Activated naive CD4-positive, alpha-beta T cell treated with anti-CD3 and anti-CD28 coated beads, Interleukin-2, amount 10 ng/mL, durations not matched to agents 7 days and 5 days (primary cell): Measurements from ENCODE around the gene RIMS1.

Experiments
- CTCF ChIA-PET: fragments of 350-600 bp; sonication (Branson Sonifier 250); formaldehyde crosslinking; loops from one replicate; lab custom pipeline; 2021; ENCODE audit warnings: antibody characterized with exemption; lab: Charles Lee
- DNase-seq: peaks from one replicate; pipeline ENCODE4 v3.0.0-alpha.2; 2020
- H3K27ac Mint-ChIP-seq: one replicate; pipeline ENCODE4 v1.8.0; 2021; ENCODE audit warnings: mild to moderate bottlenecking, moderate library complexity, mixed read lengths
- H3K27me3 Mint-ChIP-seq: one replicate; pipeline ENCODE4 v1.8.0; 2021; ENCODE audit warnings: mild to moderate bottlenecking, mixed read lengths
- H3K36me3 Mint-ChIP-seq: one replicate; pipeline ENCODE4 v1.8.0; 2021; ENCODE audit warnings: mixed read lengths
- H3K4me1 Mint-ChIP-seq: one replicate; pipeline ENCODE4 v1.8.0; 2021; ENCODE audit warnings: mixed read lengths
- H3K4me3 Mint-ChIP-seq: one replicate; pipeline ENCODE4 v1.8.0; 2021; ENCODE audit warnings: mild to moderate bottlenecking, moderate library complexity, mixed read lengths
- H3K9me3 Mint-ChIP-seq: one replicate; pipeline ENCODE4 v1.8.0; 2021; ENCODE audit warnings: mixed read lengths

RIMS1 gene

GRCh38 chr6:72032086-72032485 lies 145.7 kb downstream of the RIMS1 start:
- Mint-ChIP-seq H3K36me3 (no peaks in the 10 kb centered on the region), H3K4me3 (no peak overlapping the region), H3K4me1 (no peaks in the 10 kb centered on the region), H3K9me3 (no peaks in the 10 kb centered on the region), H3K27me3 (no peaks in the 10 kb centered on the region), H3K27ac (no peak overlapping the region)
- DNase-seq = no peak
- CTCF ChIA-PET = no interaction called here

- no peak overlapping the region for H3K4me3 Mint-ChIP-seq
- no peaks in the 10 kb centered on the region for H3K9me3 Mint-ChIP-seq
- no peaks in the 10 kb centered on the region for H3K4me1 Mint-ChIP-seq
- CTCF ChIA-PET = no interaction called here
- H3K27ac Mint-ChIP-seq = no peak overlapping the region
- H3K36me3 Mint-ChIP-seq = no peaks in the 10 kb centered on the region
- H3K27me3 Mint-ChIP-seq = no peaks in the 10 kb centered on the region
- no peak for DNase-seq
Measured at GRCh38 chr6:72035486-72035885, 149.1 kb downstream of the RIMS1 start.

DNA sequence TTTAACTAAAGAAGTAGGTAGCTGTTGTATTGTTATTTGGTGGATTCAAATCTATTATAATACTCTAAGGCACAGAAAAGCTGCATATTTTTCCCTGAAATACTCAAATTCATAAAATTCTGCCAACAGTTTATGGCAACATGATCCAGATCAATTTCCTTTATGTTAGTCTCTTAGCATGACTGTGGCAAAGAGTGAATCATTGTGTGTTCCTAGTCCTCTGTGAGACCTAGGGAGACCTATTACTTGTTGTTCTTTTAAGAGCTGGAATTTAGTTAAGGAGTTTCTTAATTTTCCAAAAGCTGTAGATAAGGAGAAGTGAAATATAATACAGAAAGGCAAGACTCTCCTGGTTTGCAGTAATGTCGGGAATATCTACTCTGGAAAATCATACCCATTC lies 149.6 kb downstream of the RIMS1 start:
- no peak overlapping the region for H3K27ac Mint-ChIP-seq
- no peaks in the 10 kb centered on the region for H3K4me1 Mint-ChIP-seq
- H3K27me3 Mint-ChIP-seq = no peaks in the 10 kb centered on the region
- CTCF ChIA-PET = no interaction called here
- no peaks in the 10 kb centered on the region for H3K36me3 Mint-ChIP-seq
- no peak overlapping the region for H3K4me3 Mint-ChIP-seq
- H3K9me3 Mint-ChIP-seq = no peaks in the 10 kb centered on the region
- no peak for DNase-seq

DNA sequence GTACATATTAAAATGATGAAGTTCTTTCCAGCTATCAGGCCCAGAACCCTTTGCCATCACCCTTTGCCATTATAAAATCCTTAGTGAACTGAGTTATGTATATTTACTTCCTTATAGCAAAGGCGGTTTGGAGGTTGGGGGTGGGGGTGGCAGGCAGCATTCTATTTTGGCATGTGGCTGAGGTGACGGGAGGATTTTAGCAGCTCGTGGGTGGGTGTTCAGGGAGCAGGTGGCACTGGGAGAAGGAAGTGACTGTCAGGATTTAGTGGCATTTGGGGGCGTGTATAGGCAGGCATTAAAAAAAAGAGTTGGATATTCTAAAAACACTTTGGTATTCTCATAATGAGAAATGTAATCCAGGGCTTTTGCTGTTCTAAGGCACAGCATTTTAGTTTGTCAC lies 150.7 kb downstream of the RIMS1 start:
- Mint-ChIP-seq H3K4me1 (no peaks in the 10 kb centered on the region), H3K27ac (no peak overlapping the region), H3K27me3 (no peaks in the 10 kb centered on the region), H3K36me3 (no peaks in the 10 kb centered on the region), H3K4me3 (no peak overlapping the region), H3K9me3 (no peaks in the 10 kb centered on the region)
- DNase-seq = no peak
- CTCF ChIA-PET = no interaction called here

- no peak for DNase-seq
- no peaks in the 10 kb centered on the region for H3K9me3 Mint-ChIP-seq
- H3K36me3 Mint-ChIP-seq = no peaks in the 10 kb centered on the region
- H3K4me1 Mint-ChIP-seq = no peaks in the 10 kb centered on the region
- CTCF ChIA-PET = no interaction called here
- H3K27me3 Mint-ChIP-seq = no peaks in the 10 kb centered on the region
- H3K27ac Mint-ChIP-seq = no peak overlapping the region
- H3K4me3 Mint-ChIP-seq = no peak overlapping the region
Measured at GRCh38 chr6:72040111-72040510, 153.8 kb downstream of the RIMS1 start.

- no peak for DNase-seq
- CTCF ChIA-PET = no interaction called here
- Mint-ChIP-seq H3K27ac (no peak overlapping the region), H3K4me1 (no peaks in the 10 kb centered on the region), H3K9me3 (no peaks in the 10 kb centered on the region), H3K36me3 (no peaks in the 10 kb centered on the region), H3K27me3 (no peaks in the 10 kb centered on the region), H3K4me3 (no peak overlapping the region)
Measured at GRCh38 chr6:72042088-72042487, 155.7 kb downstream of the RIMS1 start.

DNA sequence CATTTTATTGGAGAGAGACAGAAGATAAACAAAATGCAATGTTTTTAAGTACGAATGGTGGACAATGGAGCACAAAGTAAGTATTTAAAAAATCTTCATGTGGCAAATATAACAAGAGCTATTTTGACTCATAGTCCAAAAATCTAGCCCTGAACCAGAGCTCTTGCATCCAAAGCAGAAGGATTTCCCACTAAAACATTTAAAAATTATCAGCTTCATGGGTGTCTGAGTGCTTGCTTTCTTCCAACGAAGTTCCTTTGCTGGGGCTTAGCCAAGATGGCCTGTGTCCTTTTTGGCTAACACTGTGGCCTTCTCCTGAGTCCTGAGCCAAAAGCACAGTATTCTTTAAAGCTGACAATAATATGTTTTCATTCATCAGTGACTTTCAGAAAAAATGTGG lies 161.7 kb downstream of the RIMS1 start:
- no peaks in the 10 kb centered on the region for H3K27me3 Mint-ChIP-seq
- CTCF ChIA-PET = no interaction called here
- H3K4me3 Mint-ChIP-seq = no peak overlapping the region
- DNase-seq = no peak
- H3K36me3 Mint-ChIP-seq = no peaks in the 10 kb centered on the region
- H3K9me3 Mint-ChIP-seq = no peaks in the 10 kb centered on the region
- H3K4me1 Mint-ChIP-seq = no peaks in the 10 kb centered on the region
- H3K27ac Mint-ChIP-seq = no peak overlapping the region

- DNase-seq = no peak
- CTCF ChIA-PET = no interaction called here
- no peaks in the 10 kb centered on the region for H3K4me1 Mint-ChIP-seq
- H3K36me3 Mint-ChIP-seq = no peaks in the 10 kb centered on the region
- no peaks in the 10 kb centered on the region for H3K9me3 Mint-ChIP-seq
- H3K27me3 Mint-ChIP-seq = no peaks in the 10 kb centered on the region
- H3K27ac Mint-ChIP-seq = no peak overlapping the region
- no peak overlapping the region for H3K4me3 Mint-ChIP-seq
Measured at GRCh38 chr6:72049376-72049775, 163.0 kb downstream of the RIMS1 start.

DNA sequence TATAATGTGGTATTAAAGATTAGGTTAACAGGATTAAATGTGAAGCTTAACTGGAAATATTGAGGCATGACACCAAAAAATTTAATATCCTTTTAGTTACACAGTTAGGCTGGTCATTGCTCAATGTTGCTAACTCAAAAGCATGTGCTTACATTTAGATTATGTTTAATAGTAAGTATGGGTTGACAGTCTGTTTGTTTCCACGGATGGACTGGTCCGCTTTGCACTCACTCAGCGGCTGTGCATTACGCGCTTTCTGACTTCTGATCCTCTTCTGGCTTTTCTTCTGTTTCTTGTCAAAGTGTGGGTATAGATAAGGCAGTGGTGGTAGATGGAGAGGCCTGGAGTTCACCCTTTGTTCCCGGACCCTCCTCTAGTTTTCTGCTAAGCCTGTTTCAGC lies 174.9 kb downstream of the RIMS1 start:
- Mint-ChIP-seq H3K4me3 (no peak overlapping the region), H3K27me3 (no peaks in the 10 kb centered on the region), H3K27ac (no peak overlapping the region), H3K9me3 (no peaks in the 10 kb centered on the region), H3K4me1 (no peaks in the 10 kb centered on the region), H3K36me3 (no peaks in the 10 kb centered on the region)
- CTCF ChIA-PET = no interaction called here
- no peak for DNase-seq

- H3K9me3 Mint-ChIP-seq = no peaks in the 10 kb centered on the region
- no peak for DNase-seq
- CTCF ChIA-PET = no interaction called here
- H3K27ac Mint-ChIP-seq = no peak overlapping the region
- no peaks in the 10 kb centered on the region for H3K4me1 Mint-ChIP-seq
- no peaks in the 10 kb centered on the region for H3K27me3 Mint-ChIP-seq
- no peak overlapping the region for H3K4me3 Mint-ChIP-seq
- H3K36me3 Mint-ChIP-seq = no peaks in the 10 kb centered on the region
Measured at GRCh38 chr6:72064399-72064975, 178.1 kb downstream of the RIMS1 start.

- H3K4me1 Mint-ChIP-seq = no peaks in the 10 kb centered on the region
- no peak for DNase-seq
- no peak overlapping the region for H3K4me3 Mint-ChIP-seq
- no peak overlapping the region for H3K27ac Mint-ChIP-seq
- CTCF ChIA-PET = interaction anchor here (0.9 kb wide), 1 partner anchor 9 kb away, joined by 3 read pairs; no protein-coding TSS in a partner anchor
- H3K36me3 Mint-ChIP-seq = no peaks in the 10 kb centered on the region
- H3K27me3 Mint-ChIP-seq = no peaks in the 10 kb centered on the region
- H3K9me3 Mint-ChIP-seq = no peaks in the 10 kb centered on the region
Measured at GRCh38 chr6:72078096-72078495, 191.7 kb downstream of the RIMS1 start.

GRCh38 chr6:72080260-72080941 lies 194.1 kb downstream of the RIMS1 start:
- Mint-ChIP-seq H3K4me1 (no peaks in the 10 kb centered on the region), H3K36me3 (no peaks in the 10 kb centered on the region), H3K4me3 (no peak overlapping the region), H3K27ac (no peak overlapping the region), H3K27me3 (no peaks in the 10 kb centered on the region), H3K9me3 (no peaks in the 10 kb centered on the region)
- DNase-seq = no peak
- CTCF ChIA-PET = interaction anchor here (1.0 kb wide), 1 partner anchor 545 kb away, joined by 3 read pairs; no protein-coding TSS in a partner anchor

GRCh38 chr6:72081871-72082270 lies 195.5 kb downstream of the RIMS1 start:
- H3K4me3 Mint-ChIP-seq = no peak overlapping the region
- no peak for DNase-seq
- no peaks in the 10 kb centered on the region for H3K36me3 Mint-ChIP-seq
- H3K27me3 Mint-ChIP-seq = no peaks in the 10 kb centered on the region
- no peaks in the 10 kb centered on the region for H3K4me1 Mint-ChIP-seq
- no peak overlapping the region for H3K27ac Mint-ChIP-seq
- no peaks in the 10 kb centered on the region for H3K9me3 Mint-ChIP-seq
- CTCF ChIA-PET = no interaction called here

DNA sequence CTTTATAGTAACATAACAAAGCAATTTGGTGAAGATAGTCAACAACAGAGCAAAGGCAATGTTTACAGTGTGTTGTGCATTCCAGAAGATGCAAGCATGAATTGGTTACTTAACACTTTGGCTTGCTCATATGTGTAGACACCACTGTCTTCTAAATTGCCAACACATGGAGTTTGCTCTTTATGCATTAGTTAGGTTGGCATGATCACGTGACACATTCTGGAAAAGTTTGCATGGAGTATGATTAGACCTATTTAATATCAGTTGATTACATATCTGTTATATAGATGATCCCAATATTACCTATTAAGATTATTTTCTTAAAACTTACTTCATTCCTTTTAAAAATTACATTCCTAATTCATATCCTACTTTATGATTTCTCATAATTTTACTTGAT lies 197.6 kb downstream of the RIMS1 start:
- Mint-ChIP-seq H3K4me1 (no peaks in the 10 kb centered on the region), H3K4me3 (no peak overlapping the region), H3K27me3 (no peaks in the 10 kb centered on the region), H3K36me3 (no peaks in the 10 kb centered on the region), H3K9me3 (no peaks in the 10 kb centered on the region), H3K27ac (no peak overlapping the region)
- CTCF ChIA-PET = interaction anchor here (0.7 kb wide), 2 partner anchors 32 to 1746 kb away, joined by 3 to 4 read pairs; no protein-coding TSS in a partner anchor
- no peak for DNase-seq

DNA sequence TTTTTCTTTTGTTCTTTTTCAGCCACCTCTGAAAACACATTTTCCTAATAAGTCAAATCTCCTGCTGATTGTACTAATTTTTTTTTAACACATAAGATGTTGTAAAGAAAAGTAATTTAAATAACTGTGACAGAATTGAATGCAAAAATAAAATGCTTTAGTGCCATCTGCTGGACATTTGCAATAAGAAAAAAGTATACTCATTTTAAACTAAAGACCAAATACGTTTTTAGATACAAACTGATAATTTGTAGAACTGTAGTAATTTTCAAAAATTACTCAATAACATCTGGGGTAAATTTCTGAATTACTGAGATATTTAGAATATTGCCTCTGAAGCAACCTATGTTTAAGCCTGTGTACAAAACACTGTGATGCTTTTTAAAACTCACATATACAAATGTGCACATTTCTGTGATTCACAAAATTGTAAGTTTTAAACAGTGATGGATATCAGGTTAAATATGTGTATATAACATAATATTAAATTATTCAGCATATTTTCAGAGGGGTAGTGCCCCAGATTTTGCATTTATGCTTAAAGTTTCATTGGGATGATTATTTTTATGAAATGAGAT lies 198.7 kb downstream of the RIMS1 start:
- Mint-ChIP-seq H3K4me3 (no peak overlapping the region), H3K27ac (no peak overlapping the region), H3K27me3 (no peaks in the 10 kb centered on the region), H3K9me3 (no peaks in the 10 kb centered on the region), H3K4me1 (no peaks in the 10 kb centered on the region), H3K36me3 (no peaks in the 10 kb centered on the region)
- CTCF ChIA-PET = no interaction called here
- no peak for DNase-seq
